ENCODE results near the gene ST3GAL4.

Gene ST3GAL4

DNA sequence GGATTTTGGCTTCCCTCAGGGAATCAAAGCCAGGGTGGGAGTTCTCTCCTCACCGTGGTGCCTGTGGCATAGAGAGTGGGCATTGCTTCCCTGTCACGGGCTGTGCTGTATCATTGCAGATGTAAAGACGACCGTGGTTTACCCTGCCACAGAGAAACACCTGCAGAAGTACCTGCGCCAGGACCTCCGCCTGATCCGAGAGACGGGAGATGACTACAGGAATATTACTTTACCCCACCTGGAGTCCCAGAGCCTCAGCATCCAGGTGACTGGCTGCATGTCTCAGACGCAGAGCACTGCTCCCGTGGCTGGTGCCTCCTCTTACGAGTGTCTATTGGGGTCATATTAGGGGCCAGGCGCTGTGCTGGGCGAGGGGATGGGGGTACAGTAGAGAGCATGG is 24.2 kb upstream of the ST3GAL4 start:
- DNase-seq (ENCODE audit: low read depth): no peak

- no peak for DNase-seq (ENCODE audit: low read depth)
These were observed 23.2 kb upstream of the ST3GAL4 start for GRCh38 chr11:126332221-126332711.

DNA sequence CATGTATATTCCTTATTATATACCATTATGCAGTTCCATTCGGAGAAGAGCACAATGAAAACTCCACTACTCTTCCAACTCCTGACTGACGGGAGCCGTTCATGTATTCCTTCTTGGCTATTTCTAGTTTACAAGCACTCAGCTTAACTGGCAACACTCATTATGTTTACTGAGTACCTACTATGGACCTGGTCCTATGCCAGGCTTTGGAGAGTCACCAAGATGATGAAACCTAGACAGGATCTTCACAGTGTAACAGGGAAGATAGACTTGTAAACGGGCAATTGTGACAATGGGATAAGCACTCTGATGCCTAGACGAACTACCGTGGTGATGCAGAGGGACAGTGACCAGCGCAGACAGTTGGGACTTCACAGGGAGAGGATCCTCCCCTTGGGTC is 22.3 kb upstream of the ST3GAL4 start:
- DNase-seq (ENCODE audit: low read depth): no peak

DNA sequence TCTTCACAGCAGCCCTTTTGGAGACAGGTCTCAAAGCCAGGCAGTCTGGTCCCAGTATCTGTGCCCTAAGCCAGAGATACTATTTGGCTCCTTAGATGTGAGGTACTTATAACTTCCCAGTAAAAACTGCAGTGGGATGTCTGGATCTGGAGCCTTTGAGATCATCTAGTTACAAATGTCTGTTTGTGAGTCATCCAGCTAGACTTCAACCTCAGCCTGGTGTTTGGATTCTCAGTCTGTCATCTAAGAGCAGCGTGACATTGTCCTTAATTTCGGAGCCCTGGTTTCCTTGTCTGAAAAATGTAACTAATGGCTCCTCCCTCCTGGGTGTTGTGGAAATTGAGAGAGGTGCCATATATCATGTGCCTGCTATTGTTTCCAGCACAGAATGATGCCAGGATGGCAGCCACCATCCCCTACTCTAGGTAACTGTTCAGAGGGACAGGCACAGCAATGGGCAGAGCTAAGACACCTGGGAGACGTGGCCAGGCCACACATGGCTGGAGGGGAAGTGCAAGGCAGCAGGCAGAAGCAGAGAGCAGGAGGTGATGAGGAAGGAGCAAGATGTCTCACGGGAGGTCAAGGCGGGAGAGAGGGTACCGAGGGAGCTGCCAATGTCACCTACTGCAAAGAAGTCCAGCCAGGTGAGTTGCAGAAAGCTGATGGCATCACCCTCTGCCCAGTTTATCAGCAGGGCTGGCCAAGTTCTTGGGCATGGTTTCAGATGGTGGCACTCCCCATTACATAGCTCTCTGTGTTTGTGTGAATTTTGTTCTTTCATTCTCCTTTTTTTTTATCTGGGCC is 20.6 kb upstream of the ST3GAL4 start:
- DNase-seq (ENCODE audit: low read depth): no peak

DNA sequence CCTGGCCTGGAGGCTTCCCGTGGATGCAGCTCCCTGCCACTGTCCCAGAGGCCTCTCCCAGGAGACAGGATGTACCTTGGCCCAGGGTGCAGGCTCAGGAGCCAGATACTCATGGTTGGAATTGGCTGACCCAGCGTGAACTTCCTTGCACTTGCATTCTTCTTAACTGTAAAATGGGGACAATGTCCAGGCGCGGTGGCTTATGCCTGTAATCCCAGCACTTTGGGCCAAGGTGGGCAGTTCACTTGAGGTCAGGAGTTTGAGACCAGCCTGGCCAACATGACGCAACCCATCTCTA is 20.1 kb upstream of the ST3GAL4 start:
- no peak for DNase-seq (ENCODE audit: low read depth)

DNA sequence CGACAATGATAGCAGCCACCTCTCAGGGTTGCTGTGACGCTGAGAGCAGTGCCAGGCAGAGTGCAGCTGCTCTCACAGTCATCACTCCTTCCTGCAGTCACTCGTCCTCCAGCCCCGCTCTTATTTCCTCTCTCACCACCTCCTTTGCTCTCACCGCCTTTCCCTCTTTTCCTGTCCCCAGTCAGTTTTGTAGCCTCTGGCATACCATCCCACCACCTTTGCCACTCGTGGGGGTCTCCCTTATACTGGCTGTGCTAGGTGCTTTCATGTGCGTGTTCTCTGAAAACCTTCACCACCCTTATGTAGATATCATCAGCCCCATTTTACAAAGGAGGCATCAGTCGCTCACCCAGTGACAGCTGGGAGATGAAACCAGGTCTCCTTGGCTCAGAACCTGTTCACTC is 19.3 kb upstream of the ST3GAL4 start:
- DNase-seq (ENCODE audit: low read depth): no peak

DNA sequence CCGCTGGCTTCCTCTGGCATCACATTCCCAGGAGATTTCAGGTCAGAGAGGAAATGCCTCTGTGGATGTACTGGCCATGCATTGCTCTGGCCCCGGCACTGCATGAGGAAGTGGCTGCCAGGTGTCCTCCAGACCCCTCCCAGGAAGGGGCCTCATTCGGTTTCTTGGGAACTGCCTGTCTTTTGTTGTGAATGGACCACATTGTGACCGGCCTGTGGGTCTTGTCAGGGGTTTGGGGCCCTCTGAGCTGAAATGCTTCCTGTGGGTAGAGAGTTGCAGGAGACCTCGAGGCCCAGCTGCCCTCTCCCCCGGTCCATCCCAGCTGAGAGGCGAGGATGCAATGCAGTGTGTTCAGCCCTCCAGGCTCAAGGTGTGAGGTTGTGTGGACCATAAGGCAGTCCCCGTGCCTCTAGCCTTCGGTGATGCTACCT is 18.8 kb upstream of the ST3GAL4 start:
- DNase-seq (ENCODE audit: low read depth): no peak

DNA sequence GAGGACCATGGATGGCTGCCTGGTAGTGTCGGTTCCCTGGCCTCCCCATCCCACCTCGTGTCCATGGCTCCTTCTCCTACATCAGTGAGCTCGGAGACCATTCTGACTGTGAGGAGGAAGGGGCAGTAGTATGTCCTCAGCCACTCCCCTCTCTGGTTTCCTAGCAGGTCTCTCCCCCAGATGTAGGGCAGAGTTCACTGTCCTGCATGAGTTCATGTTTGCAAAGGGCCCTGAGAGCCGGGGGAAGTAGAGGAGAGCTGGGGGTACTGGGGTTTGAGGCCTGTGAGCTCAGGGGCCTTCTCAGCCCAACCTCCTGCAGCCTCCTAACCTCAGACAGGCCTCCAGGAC is 18.4 kb upstream of the ST3GAL4 start:
- DNase-seq (ENCODE audit: low read depth): no peak

DNA sequence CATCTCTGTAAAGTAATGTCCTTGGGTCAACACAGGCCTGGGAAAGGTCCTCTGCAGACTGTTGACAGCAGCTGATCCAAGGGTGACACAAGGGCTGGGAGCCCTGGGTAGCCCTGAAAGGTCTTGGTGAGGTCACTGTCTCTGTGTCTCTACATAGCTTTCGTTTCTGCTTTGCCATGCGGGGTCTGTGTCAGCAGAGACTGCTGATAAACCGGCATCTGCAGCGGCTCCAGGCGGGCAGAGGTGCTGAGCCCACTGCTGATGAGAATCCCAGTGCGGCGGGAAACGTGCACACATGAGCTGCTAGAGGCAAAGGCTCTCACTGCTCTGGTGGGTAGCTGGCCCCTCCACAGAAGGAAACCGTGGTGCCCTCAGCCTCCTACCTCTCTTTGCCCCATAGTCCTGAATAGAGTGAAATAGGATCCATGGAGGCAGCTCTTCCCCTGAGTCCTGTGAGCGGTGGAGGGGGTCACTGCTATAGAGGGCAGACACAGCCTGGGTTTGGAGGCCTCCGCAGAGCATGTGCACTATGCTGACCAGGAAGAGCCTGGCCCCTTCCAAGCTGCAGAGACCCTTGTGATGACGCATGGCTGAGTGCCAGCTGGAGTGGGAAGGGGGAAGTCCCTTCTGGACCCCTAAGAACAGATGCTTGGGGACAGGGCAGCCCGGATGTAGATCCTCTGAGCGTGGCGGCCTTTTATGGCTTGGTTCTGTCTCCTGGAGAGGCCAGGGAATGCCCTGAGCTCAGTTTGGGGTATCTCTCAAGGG is 17.8 kb upstream of the ST3GAL4 start:
- DNase-seq (ENCODE audit: low read depth): no peak

DNA sequence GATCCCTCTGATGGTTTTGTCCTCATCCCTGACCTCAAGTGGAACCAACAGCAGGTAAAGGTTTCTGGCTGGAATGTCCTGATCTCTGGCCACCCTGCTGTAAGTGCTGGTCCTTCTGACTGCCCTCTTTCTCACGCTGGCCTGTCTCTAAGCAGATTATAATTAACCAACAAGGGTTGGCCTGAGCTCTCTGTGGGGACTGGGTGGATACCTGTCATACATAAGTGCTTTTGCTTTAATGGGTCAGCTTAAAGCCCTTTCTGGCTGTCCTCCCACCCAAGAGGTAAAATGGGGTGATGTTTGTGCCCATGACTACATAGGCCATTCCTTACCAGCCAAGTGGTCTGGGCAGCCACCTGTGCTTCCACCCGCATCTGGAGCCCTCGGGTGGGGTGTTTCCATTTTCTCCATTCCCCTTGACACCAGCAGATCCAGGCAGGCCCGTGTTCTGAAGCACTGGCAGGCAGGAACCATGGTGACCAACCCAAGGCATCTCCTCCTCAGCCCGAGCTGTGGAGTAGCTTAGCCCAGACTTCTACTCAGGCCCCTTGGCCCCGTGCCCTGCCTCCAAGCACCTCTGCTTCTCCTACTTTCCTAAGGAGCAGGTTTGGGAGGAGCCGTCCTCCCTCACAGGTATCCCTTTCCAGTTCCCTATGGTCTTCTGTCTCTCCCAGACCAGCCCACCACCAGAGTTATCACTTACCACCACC is 17.0 kb upstream of the ST3GAL4 start:
- no peak for DNase-seq (ENCODE audit: low read depth)

GRCh38 chr11:126339073-126339862 is 16.2 kb upstream of the ST3GAL4 start:
- no peak for DNase-seq (ENCODE audit: low read depth)

DNA sequence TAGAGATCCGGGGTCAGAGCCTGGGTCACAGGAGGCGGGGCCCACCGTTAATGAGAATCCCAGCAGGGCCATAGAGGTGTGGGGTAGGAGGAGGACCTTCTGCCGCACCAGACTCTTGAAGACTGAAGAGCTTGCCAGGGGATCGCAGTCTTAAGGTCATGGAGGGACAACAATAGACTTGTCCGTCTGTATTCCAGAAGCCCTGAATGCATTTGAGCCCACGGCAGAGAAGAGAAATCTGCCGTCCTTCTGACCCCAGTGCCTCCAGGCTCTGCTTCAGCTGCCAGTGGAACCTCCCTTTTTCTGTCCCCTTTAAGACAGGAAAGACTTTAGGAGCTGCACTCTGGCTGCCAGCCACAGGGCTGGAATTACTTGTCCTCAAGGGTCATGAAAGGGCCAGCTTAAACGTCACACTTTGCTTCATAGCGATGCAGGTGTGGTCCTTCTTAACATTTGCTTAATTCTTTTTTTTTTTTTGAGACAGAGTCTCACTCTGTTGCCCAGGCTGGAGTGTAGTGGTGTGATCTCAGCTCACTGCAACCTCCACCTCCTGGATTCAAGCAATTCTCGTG is 15.5 kb upstream of the ST3GAL4 start:
- DNase-seq (ENCODE audit: low read depth): no peak

DNA sequence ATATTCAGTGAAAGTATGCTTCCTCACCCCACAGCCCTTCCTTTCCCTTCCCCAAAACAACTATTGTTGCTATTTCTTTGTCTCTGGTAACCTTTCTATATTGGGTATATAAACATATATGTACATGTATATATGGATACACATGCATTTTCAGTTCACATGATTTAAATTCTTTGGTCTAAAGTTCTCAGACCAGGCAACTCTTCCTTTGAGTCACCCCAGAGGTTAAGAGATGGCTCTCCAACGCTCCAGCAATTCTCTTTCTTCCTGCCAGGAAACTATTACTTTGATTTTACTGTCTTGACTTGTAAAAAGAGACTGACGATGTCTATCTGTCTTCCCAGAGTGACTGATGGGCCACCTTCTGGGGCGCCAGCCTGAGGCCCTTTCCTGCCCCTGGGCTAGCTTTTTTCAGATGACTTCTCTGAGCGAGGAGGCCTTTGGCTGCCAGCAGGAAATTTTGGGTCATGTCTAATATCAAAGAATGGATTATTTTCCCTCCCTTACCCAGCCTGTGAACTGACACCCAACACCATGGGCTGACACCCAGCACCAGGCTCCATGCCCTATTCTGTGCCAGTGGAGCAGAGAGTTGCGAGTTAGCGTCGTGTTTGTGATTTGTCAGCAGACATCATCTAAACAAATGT is 14.4 kb upstream of the ST3GAL4 start:
- DNase-seq (ENCODE audit: low read depth): no peak

GRCh38 chr11:126341760-126342161 is 13.7 kb upstream of the ST3GAL4 start:
- no peak for DNase-seq (ENCODE audit: low read depth)

DNA sequence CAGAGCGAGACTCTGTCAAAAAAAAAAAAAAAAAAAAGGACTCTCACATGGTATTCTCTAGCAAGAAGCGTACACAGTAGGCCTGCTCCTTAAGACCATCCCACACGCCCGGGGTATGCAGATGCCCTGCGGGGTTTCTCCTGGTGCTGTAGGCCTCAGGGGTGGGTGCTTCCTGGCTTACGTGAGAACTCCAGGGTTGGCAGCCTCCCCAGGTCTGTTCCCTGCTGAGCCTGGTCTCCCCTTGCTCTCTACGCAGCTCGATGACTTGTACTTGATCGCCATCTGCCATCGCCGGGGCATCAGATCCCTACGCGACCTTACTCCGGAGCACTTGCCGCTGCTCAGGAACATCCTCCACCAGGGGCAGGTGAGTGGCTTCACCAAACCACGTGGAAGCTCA is 12.4 kb upstream of the ST3GAL4 start:
- DNase-seq (ENCODE audit: low read depth): no peak

DNA sequence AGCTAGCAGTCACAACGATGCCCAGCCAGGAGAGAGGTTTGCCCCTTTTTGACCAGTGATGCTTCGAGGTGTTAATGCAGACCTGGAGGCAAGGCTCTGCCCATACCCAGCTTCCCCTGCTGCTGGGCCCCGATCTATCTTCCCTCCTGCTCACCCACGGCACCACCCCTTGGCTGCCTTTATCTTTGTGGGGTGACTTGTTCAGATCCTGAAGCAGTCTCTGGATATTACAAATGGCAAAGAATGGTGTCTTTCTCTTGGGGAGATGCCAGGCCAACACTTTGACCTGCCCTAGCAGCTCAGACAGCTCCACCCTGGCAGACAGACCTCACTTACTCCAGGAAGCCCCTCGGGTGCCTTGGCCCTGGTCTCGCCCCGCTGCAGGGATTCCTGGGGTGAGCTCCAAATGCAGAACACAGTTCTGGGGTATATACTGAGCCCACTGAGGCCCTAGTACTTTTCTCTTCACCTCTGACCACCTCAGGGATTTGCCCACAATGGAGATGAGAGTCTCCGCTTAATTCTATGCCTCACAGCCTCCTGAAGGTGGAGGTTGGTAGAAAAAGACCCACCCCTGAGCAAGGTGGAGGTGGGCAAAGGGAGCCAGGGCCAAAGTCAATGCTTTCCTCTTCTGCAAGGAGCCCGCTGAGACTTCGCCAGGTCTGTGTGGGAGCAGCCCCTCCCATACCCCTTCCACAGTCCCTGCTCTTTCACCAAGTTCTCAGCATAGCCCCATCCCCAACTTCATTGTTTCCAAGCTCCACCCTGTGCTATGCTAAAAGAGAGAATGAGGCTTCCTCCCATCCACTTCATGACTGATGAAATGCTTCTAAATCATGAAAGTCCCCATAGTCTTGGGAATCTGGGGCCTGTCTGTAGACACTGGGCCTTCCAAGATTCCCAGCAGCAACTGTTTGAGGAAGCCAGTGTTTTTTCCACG is 11.1 kb upstream of the ST3GAL4 start:
- no peak for DNase-seq (ENCODE audit: low read depth)

GRCh38 chr11:126345283-126345682 is 10.2 kb upstream of the ST3GAL4 start:
- no peak for DNase-seq (ENCODE audit: low read depth)

GRCh38 chr11:126345759-126346585 is 9.5 kb upstream of the ST3GAL4 start:
- DNase-seq (ENCODE audit: low read depth): no peak

DNA sequence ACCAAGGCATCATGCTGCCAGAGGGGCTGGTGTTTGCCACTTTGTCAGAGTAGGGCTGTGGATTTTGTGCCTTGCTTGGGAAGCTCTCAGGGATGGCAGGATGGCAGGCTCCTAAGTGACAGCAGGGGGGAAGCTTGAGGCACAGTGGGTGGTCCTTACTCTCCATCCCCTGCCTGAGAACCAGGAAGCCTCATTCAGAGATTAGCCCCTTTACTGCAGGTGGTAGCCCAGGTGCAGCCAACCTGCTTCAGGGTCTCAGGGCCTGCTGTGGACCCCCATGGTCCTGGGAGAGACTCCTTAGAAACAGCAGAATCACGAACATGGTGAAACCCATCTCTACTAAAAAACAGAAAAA is 8.9 kb upstream of the ST3GAL4 start:
- no peak for DNase-seq (ENCODE audit: low read depth)
